Measurements from ENCODE around the gene ACAN.

The ACAN gene

GRCh38 chr15:88769161-88769971 lies 33.9 kb upstream of the ACAN start:
- TF ChIP-seq CTCF (conservative IDR thresholded peaks at IDR 0.05; ENCODE audit: low read depth, low read length) = no peak
- H3K4me3 ChIP-seq (ENCODE audit: low read length) = no peak overlapping the region
- no peak for DNase-seq (ENCODE audit: low read depth)

GRCh38 chr15:88775776-88776175 lies 27.5 kb upstream of the ACAN start:
- no peak for TF ChIP-seq CTCF (conservative IDR thresholded peaks at IDR 0.05; ENCODE audit: low read depth, low read length)
- H3K4me3 ChIP-seq (ENCODE audit: low read length) = no peak overlapping the region
- DNase-seq (ENCODE audit: low read depth) = no peak

GRCh38 chr15:88776646-88777045 lies 26.6 kb upstream of the ACAN start:
- DNase-seq (ENCODE audit: low read depth) = no peak
- TF ChIP-seq CTCF (conservative IDR thresholded peaks at IDR 0.05; ENCODE audit: low read depth, low read length) = no peak
- H3K4me3 ChIP-seq (ENCODE audit: low read length) = no peak overlapping the region

- no peak for DNase-seq (ENCODE audit: low read depth)
- no peak overlapping the region for H3K4me3 ChIP-seq (ENCODE audit: low read length)
- no peak for TF ChIP-seq CTCF (conservative IDR thresholded peaks at IDR 0.05; ENCODE audit: low read depth, low read length)
These were observed 23.3 kb upstream of the ACAN start for GRCh38 chr15:88779944-88780343.

- TF ChIP-seq CTCF (conservative IDR thresholded peaks at IDR 0.05; ENCODE audit: low read depth, low read length) = no peak
- DNase-seq (ENCODE audit: low read depth) = no peak
- H3K4me3 ChIP-seq (ENCODE audit: low read length) = no peak overlapping the region
These were observed 20.8 kb upstream of the ACAN start for GRCh38 chr15:88782465-88782864.

GRCh38 chr15:88785217-88785616 lies 18.0 kb upstream of the ACAN start:
- no peak for TF ChIP-seq CTCF (conservative IDR thresholded peaks at IDR 0.05; ENCODE audit: low read depth, low read length)
- DNase-seq (ENCODE audit: low read depth) = no peak
- no peak overlapping the region for H3K4me3 ChIP-seq (ENCODE audit: low read length)

GRCh38 chr15:88788036-88788435 lies 15.2 kb upstream of the ACAN start:
- no peak for TF ChIP-seq CTCF (conservative IDR thresholded peaks at IDR 0.05; ENCODE audit: low read depth, low read length)
- DNase-seq (ENCODE audit: low read depth) = no peak
- H3K4me3 ChIP-seq (ENCODE audit: low read length) = no peak overlapping the region
